ENCODE data around the gene MKLN1. TPM values are rescaled to one million over a fixed set of nuclear protein-coding genes. Genes with fewer than 3 reads are reported as not detected.
A peak's percentile ranks its signal among the peaks of the same experiment; 100 is the strongest.

MKLN1 gene
- total and polyA plus RNA-seq, 10 of the 15 experiments (the other 5 are each of a cell fraction or from before 2014, with no cell fraction given), result 13.6 to 55.8 (median 29.3) TPM

DNA sequence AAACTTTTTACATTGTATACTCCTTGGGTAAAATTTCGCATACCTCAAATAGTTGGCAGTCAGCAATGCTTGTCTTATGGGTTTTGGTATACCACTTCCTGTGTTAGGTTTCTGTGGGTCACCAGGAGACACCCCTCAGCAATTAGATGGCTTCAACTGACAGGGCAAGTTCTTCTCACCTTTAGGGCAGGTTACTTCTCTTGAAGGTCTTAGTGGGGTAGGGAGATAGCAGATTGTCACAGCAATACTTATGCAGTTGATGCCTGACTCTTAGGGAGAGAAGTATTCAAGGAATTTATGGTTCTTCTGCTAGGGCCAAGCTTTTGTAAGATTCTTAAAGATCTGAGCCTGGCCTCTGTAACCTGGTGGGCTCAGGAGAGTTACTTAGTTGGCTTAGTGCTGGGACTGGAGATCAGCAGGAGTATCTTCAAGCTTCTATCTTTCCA is 42.9 kb downstream of the MKLN1 start:
- Histone ChIP-seq H3K4me3 (no peak overlapping the region), H4K20me1 (ENCODE audit: control insufficient read depth, insufficient read depth) (peaks cover 6% of the 10 kb centered on the region; the same call in 1 of the 2 replicates), H3K27ac (ENCODE audit: control insufficient read depth, insufficient read depth) (no peak overlapping the region), H3K79me2 (ENCODE audit: control insufficient read depth, insufficient read depth, low read length) (peaks cover 47% of the 10 kb centered on the region), H3K4me1 (ENCODE audit: control insufficient read depth, insufficient read depth, low read length) (peaks cover 10% of the 10 kb centered on the region; the same call in 1 of the 2 replicates), H3K4me2 (ENCODE audit: control insufficient read depth, insufficient read depth) (peak overlapping the region; percentile 38; the same call in 1 of the 2 replicates), H2AFZ (ENCODE audit: control insufficient read depth, low read depth, low read length) (no peak overlapping the region), H3K9ac (ENCODE audit: control insufficient read depth, insufficient read depth, low read length) (no peak overlapping the region), H3K36me3 (ENCODE audit: control insufficient read depth in 2 of 2, insufficient read depth in 2 of 2, low read length in 1 of 2) (no peaks in the 10 kb centered on the region; a peak in 1 of 4 replicates), H3K9me3 (replicated peaks; ENCODE audit: control insufficient read depth, insufficient read depth, low read length) (peaks cover 1% of the 10 kb centered on the region; the same call in 1 of the 3 replicates), H3K27me3 (replicated peaks in 1 of 2; ENCODE audit: control insufficient read depth in 2 of 2, insufficient read depth in 2 of 2, low read length in 1 of 2) (no peaks in the 10 kb centered on the region)
- ChIA-PET RAD21 (ENCODE audit: unreplicated experiment) (no interaction called here), POLR2A (interaction anchor here (1.4 kb wide), 1 partner anchor 261 kb away, joined by 3 read pairs; no protein-coding TSS in a partner anchor), CTCF (interaction anchor here (0.7 to 1.0 kb wide), 2 partner anchors 16 to 299 kb away, joined by 3 read pairs; no protein-coding TSS in a partner anchor), SMC1A (ENCODE audit: uncharacterized antibody, unreplicated experiment) (interaction anchor here (0.6 to 3.1 kb wide), 3 partner anchors 9 to 433 kb away, joined by 3 to 18 read pairs (median 3); no protein-coding TSS in a partner anchor)
- intact Hi-C loops (cut with micrococcal nuclease; ENCODE audit: unreplicated experiment) (no loop called here), in situ Hi-C loops (cut with MboI) (no loop called here)
- 0% methylated on average over 1 of the region's 1 CpG for WGBS (ENCODE audit: insufficient coverage, insufficient replicate concordance, low lambda C conversion rate, missing lambda C conversion rate)
- DNase-seq (ENCODE audit: low read depth, low spot score), result peak; percentile 48
- TF ChIP-seq CBFB (IDR thresholded peaks at IDR 0.05; ENCODE audit: low read depth) (peak; percentile 60; the same call in 1 of the 2 replicates), SMARCA5 (IDR thresholded peaks at IDR 0.05) (no peak), RUNX3 (IDR thresholded peaks at IDR 0.05; ENCODE audit: low read length) (peak; percentile 94), CREM (IDR thresholded peaks at IDR 0.05; ENCODE audit: low read depth) (no peak), EP300 (IDR thresholded peaks at IDR 0.05; ENCODE audit: borderline replicate concordance in 1 of 2, control insufficient read depth in 1 of 2, low read depth in 2 of 2, low read length in 2 of 2) (0 out of 4 replicates have a peak, but pooled peaks of 1 of the 2 experiments have one; percentile 16), POLR2A (IDR thresholded peaks at IDR 0.05; ENCODE audit: low read depth, low read length) (no peak), GABPA (IDR thresholded peaks at IDR 0.05; ENCODE audit: low read depth) (no peak), CREB1 (IDR thresholded peaks at IDR 0.05; ENCODE audit: low read depth) (no peak), BMI1 (IDR thresholded peaks at IDR 0.05; ENCODE audit: borderline replicate concordance) (no peak), PAX5 (IDR thresholded peaks at IDR 0.05; ENCODE audit: borderline replicate concordance, low read depth, low read length) (0 out of 2 replicates have a peak, but pooled peaks have one; percentile 12), NR2F1 (conservative IDR thresholded peaks at IDR 0.05) (0 out of 2 replicates have a peak, but pooled peaks have one; percentile 15), TBL1XR1 (IDR thresholded peaks at IDR 0.05; ENCODE audit: low read depth, low read length) (no peak), BCL11A (IDR thresholded peaks at IDR 0.05; ENCODE audit: low read depth, low read length) (peak; percentile 36; the same call in 1 of the 2 replicates), MTA2 (IDR thresholded peaks at IDR 0.05; ENCODE audit: low read depth) (peak; percentile 64; the same call in 1 of the 2 replicates)
- TF ChIP-seq, protein P1, sequence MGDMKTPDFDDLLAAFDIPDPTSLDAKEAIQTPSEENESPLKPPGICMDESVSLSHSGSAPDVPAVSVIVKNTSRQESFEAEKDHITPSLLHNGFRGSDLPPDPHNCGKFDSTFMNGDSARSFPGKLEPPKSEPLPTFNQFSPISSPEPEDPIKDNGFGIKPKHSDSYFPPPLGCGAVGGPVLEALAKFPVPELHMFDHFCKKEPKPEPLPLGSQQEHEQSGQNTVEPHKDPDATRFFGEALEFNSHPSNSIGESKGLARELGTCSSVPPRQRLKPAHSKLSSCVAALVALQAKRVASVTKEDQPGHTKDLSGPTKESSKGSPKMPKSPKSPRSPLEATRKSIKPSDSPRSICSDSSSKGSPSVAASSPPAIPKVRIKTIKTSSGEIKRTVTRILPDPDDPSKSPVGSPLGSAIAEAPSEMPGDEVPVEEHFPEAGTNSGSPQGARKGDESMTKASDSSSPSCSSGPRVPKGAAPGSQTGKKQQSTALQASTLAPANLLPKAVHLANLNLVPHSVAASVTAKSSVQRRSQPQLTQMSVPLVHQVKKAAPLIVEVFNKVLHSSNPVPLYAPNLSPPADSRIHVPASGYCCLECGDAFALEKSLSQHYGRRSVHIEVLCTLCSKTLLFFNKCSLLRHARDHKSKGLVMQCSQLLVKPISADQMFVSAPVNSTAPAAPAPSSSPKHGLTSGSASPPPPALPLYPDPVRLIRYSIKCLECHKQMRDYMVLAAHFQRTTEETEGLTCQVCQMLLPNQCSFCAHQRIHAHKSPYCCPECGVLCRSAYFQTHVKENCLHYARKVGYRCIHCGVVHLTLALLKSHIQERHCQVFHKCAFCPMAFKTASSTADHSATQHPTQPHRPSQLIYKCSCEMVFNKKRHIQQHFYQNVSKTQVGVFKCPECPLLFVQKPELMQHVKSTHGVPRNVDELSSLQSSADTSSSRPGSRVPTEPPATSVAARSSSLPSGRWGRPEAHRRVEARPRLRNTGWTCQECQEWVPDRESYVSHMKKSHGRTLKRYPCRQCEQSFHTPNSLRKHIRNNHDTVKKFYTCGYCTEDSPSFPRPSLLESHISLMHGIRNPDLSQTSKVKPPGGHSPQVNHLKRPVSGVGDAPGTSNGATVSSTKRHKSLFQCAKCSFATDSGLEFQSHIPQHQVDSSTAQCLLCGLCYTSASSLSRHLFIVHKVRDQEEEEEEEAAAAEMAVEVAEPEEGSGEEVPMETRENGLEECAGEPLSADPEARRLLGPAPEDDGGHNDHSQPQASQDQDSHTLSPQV (IDR thresholded peaks at IDR 0.05), result no peak
- TF ChIP-seq, protein P2, sequence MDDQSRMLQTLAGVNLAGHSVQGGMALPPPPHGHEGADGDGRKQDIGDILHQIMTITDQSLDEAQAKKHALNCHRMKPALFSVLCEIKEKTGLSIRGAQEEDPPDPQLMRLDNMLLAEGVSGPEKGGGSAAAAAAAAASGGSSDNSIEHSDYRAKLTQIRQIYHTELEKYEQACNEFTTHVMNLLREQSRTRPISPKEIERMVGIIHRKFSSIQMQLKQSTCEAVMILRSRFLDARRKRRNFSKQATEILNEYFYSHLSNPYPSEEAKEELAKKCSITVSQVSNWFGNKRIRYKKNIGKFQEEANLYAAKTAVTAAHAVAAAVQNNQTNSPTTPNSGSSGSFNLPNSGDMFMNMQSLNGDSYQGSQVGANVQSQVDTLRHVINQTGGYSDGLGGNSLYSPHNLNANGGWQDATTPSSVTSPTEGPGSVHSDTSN (IDR thresholded peaks at IDR 0.05; ENCODE audit: insufficient replicate concordance, low read depth, low read length), result peak; percentile 41
- TF ChIP-seq, protein P3, sequence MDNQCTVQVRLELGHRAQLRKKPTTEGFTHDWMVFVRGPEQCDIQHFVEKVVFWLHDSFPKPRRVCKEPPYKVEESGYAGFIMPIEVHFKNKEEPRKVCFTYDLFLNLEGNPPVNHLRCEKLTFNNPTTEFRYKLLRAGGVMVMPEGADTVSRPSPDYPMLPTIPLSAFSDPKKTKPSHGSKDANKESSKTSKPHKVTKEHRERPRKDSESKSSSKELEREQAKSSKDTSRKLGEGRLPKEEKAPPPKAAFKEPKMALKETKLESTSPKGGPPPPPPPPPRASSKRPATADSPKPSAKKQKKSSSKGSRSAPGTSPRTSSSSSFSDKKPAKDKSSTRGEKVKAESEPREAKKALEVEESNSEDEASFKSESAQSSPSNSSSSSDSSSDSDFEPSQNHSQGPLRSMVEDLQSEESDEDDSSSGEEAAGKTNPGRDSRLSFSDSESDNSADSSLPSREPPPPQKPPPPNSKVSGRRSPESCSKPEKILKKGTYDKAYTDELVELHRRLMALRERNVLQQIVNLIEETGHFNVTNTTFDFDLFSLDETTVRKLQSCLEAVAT (IDR thresholded peaks at IDR 0.05), result 0 out of 2 replicates have a peak, but pooled peaks have one; percentile 42
- TF ChIP-seq, protein P4, sequence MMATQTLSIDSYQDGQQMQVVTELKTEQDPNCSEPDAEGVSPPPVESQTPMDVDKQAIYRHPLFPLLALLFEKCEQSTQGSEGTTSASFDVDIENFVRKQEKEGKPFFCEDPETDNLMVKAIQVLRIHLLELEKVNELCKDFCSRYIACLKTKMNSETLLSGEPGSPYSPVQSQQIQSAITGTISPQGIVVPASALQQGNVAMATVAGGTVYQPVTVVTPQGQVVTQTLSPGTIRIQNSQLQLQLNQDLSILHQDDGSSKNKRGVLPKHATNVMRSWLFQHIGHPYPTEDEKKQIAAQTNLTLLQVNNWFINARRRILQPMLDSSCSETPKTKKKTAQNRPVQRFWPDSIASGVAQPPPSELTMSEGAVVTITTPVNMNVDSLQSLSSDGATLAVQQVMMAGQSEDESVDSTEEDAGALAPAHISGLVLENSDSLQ (IDR thresholded peaks at IDR 0.05), result peak; percentile 84
- no TSS peak for BruUV-seq (replicated peaks)
- FAIRE-seq, result peak; percentile 66
- ATAC-seq, result peak; percentile 94

Data from GM12878 (cell line).